Neuronal stem cell (in vitro differentiated cells): ENCODE measurements around the gene TEX51.
A peak's percentile ranks its signal among the peaks of the same experiment; 100 is the strongest.

ENCODE experiments used
- DNase-seq: peaks from one replicate; pipeline ENCODE4 v3.0.0-alpha.2; 2013; ENCODE audit warnings: low spot score
- H2AFZ ChIP-seq: one replicate; pipeline ENCODE4 v1.6.1; 2013; ENCODE audit warnings: mild to moderate bottlenecking, low read length, inconsistent platforms
- H2AK5ac ChIP-seq: 2 replicates; pipeline ENCODE4 v1.6.1; 2013; ENCODE audit warnings: low read depth, mild to moderate bottlenecking, inconsistent platforms, low read length, moderate library complexity, mixed read lengths
- H2BK120ac ChIP-seq: 2 replicates; pipeline ENCODE4 v1.6.1; 2013; ENCODE audit warnings: low read depth, mild to moderate bottlenecking, inconsistent platforms, low read length, moderate library complexity, mixed read lengths
- H2BK12ac ChIP-seq: one replicate; pipeline ENCODE4 v1.6.1; 2013; ENCODE audit warnings: low read length, inconsistent platforms
- H2BK15ac ChIP-seq: 2 replicates; pipeline ENCODE4 v1.6.1; 2013; ENCODE audit warnings: mild to moderate bottlenecking, low read length, inconsistent platforms, mixed read lengths
- H2BK5ac ChIP-seq: one replicate; pipeline ENCODE4 v1.6.1; 2013; ENCODE audit warnings: inconsistent platforms, mild to moderate bottlenecking, low read length, moderate library complexity
- H3K14ac ChIP-seq: one replicate; pipeline ENCODE4 v1.6.1; 2013; ENCODE audit warnings: low read length, inconsistent platforms
- H3K18ac ChIP-seq: 2 replicates; pipeline ENCODE4 v1.6.1; 2013; ENCODE audit warnings: low read length, inconsistent platforms
- H3K23ac ChIP-seq: 2 replicates; pipeline ENCODE4 v1.6.1; 2013; ENCODE audit warnings: low read depth, mild to moderate bottlenecking, mixed read lengths, low read length, inconsistent platforms; ENCODE audit not compliant: poor library complexity
- H3K27ac ChIP-seq: replicated peaks from 3 replicates; pipeline ENCODE4 v1.5.1; 2013; ENCODE audit warnings: low read length, inconsistent platforms
- H3K27me3 ChIP-seq, 3 experiments: 2 replicates each; pipeline ENCODE4 v1.6.1; 2013; ENCODE audit warnings: low read length in 3 of 3, mild to moderate bottlenecking in 2 of 3, inconsistent platforms in 1 of 3, low read depth in 1 of 3, mixed read lengths in 1 of 3, moderate library complexity in 1 of 3; ENCODE audit not compliant: control insufficient read depth in 3 of 3, insufficient read depth in 3 of 3
- H3K36me3 ChIP-seq, 2 donors: replicated peaks in 1 of 2; 2 replicates each; pipeline ENCODE4 v1.6.1; 2013; ENCODE audit warnings: low read length in 2 of 2; ENCODE audit not compliant: control insufficient read depth in 2 of 2, insufficient read depth in 2 of 2
- H3K4ac ChIP-seq: 2 replicates; pipeline ENCODE4 v1.6.1; 2013; ENCODE audit warnings: inconsistent platforms, mild to moderate bottlenecking, low read length, moderate library complexity
- H3K4me1 ChIP-seq, 2 donors: 1 replicate in 1 of 2; 2 replicates in 1 of 2; pipeline ENCODE4 v1.6.1; 2013; ENCODE audit warnings: low read length in 2 of 2, low read depth in 1 of 2; ENCODE audit not compliant: control insufficient read depth in 2 of 2, insufficient read depth in 1 of 2
- H3K4me2 ChIP-seq: one replicate; pipeline ENCODE4 v1.6.1; 2013; ENCODE audit warnings: mild to moderate bottlenecking, low read length, inconsistent platforms; ENCODE audit not compliant: insufficient read depth, poor library complexity, severe bottlenecking
- H3K4me3 ChIP-seq, 2 donors: 2 replicates each; pipeline ENCODE4 v1.5.1; 2013; ENCODE audit warnings: low read length in 2 of 2, mild to moderate bottlenecking in 2 of 2, inconsistent platforms in 1 of 2, moderate library complexity in 1 of 2
- H3K79me1 ChIP-seq: one replicate; pipeline ENCODE4 v1.6.1; 2013; ENCODE audit warnings: low read depth, mild to moderate bottlenecking, inconsistent platforms, low read length, moderate library complexity
- H3K9ac ChIP-seq: one replicate; pipeline ENCODE4 v1.6.1; 2013; ENCODE audit warnings: mild to moderate bottlenecking, low read depth, low read length, inconsistent platforms; ENCODE audit not compliant: poor library complexity
- H3K9me3 ChIP-seq, 2 donors: replicated peaks in 1 of 2; 2 replicates each; pipeline versions ENCODE3 to v1.6.1; 2013; ENCODE audit warnings: low read length in 2 of 2, mild to moderate bottlenecking in 2 of 2, inconsistent platforms in 1 of 2, low read depth in 1 of 2, mixed read lengths in 1 of 2, moderate library complexity in 1 of 2; ENCODE audit not compliant: control insufficient read depth in 2 of 2, insufficient read depth in 1 of 2
- H4K8ac ChIP-seq: one replicate; pipeline ENCODE4 v1.6.1; 2013; ENCODE audit warnings: low read depth, mild to moderate bottlenecking, inconsistent platforms, low read length, moderate library complexity
- H4K91ac ChIP-seq: one replicate; pipeline ENCODE4 v1.6.1; 2013; ENCODE audit warnings: low read length, low read depth, mild to moderate bottlenecking, inconsistent platforms; ENCODE audit not compliant: poor library complexity
- WGBS, 2 donors: extraction: QIAGEN DNeasy Blood & Tissue Kit; methylation state at CpG; one replicate each; pipeline ENCODE4 v1.1.7; 2013; ENCODE audit warnings: missing lambda C conversion rate in 2 of 2, mixed read lengths in 1 of 2; ENCODE audit not compliant: insufficient read length in 2 of 2, insufficient replicate concordance in 1 of 2; ENCODE audit errors: extremely low coverage in 2 of 2; 5-methylcytosine and 5-hydroxymethylcytosine counted together

Gene TEX51

DNA sequence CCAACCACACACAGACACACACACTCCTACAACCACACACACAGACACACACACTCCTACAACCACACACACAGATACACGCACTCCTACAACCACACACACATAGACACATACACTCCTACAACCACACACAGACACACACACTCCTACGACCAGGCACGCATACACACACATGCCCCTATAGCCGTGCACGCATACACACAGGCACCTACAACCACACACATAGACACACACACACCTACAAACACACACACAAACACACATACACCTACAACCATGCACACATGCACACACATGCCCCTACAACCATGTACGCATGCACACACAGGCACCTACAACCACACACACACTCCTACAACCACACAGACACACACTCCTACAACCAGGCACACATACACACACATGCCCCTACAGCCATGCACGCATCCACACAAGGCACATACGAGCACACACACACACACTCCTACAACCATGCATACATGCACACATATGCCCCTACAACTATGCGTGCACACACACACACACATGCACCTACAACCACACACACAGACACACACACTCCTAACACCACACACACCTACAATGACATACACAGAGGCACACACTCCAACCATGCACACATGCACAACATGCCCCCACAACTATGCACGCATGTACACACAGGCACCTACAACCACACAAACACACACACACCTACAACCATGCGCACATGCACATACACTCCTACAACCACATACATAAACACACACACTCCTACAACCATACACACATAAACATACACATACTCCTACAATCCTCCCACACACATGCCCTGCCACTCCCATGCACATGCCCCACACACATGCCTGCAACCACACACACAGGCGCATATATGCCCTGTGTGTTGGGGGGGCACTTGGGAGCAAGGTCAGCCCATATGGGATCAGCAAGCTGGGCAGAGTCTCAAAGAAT lies 19.1 kb upstream of the TEX51 start:
- H2AK5ac ChIP-seq: no peak overlapping the region
- H3K4me2 ChIP-seq: no peak overlapping the region
- H4K91ac ChIP-seq: no peak overlapping the region
- H2BK120ac ChIP-seq: peak overlapping the region; percentile 24
- H2AFZ ChIP-seq: no peak overlapping the region
- no peaks in the 10 kb centered on the region for H3K27me3 ChIP-seq
- peak overlapping the region; percentile 73 for H3K14ac ChIP-seq
- H3K79me1 ChIP-seq: no peaks in the 10 kb centered on the region
- H3K18ac ChIP-seq: peak overlapping the region; percentile 45
- H4K8ac ChIP-seq: peak overlapping the region; percentile 52
- no peak overlapping the region for H2BK15ac ChIP-seq
- 100% methylated on average over 2 of the region's 12 CpGs; no CpG with 5 or more reads in 1 of the 2 donors for WGBS, 2 donors
- peak overlapping the region; percentile 10 for H3K27ac ChIP-seq
- DNase-seq: no peak
- no peak overlapping the region for H2BK12ac ChIP-seq
- H3K36me3 ChIP-seq: peaks cover 0 to 2% of the 10 kb centered on the region in 2 donors
- peaks cover 0 to 11% of the 10 kb centered on the region in 2 donors for H3K9me3 ChIP-seq
- H3K4me3 ChIP-seq: peak overlapping the region in 1 of 2 donors; percentile 72
- peak overlapping the region; percentile 68 for H3K23ac ChIP-seq
- H2BK5ac ChIP-seq: no peak overlapping the region
- peak overlapping the region; percentile 38 for H3K4ac ChIP-seq
- peaks cover 5 to 9% of the 10 kb centered on the region in 2 donors for H3K4me1 ChIP-seq
- H3K9ac ChIP-seq: peak overlapping the region; percentile 45

- no peak overlapping the region for H2BK15ac ChIP-seq
- peaks cover 5 to 9% of the 10 kb centered on the region in 2 donors for H3K4me1 ChIP-seq
- H3K9ac ChIP-seq: no peak overlapping the region
- H4K91ac ChIP-seq: no peak overlapping the region
- no peak overlapping the region for H3K14ac ChIP-seq
- H2BK5ac ChIP-seq: no peak overlapping the region
- H3K9me3 ChIP-seq: peaks cover 0 to 11% of the 10 kb centered on the region in 2 donors
- no peaks in the 10 kb centered on the region for H3K27me3 ChIP-seq
- DNase-seq: no peak
- H2AFZ ChIP-seq: no peak overlapping the region
- H4K8ac ChIP-seq: no peak overlapping the region
- H3K18ac ChIP-seq: no peak overlapping the region
- H3K79me1 ChIP-seq: no peaks in the 10 kb centered on the region
- peaks cover 0 to 2% of the 10 kb centered on the region in 2 donors for H3K36me3 ChIP-seq
- no CpG with 5 or more reads among the region's 7 CpGs for WGBS, 2 donors
- H2BK12ac ChIP-seq: no peak overlapping the region
- H2BK120ac ChIP-seq: no peak overlapping the region
- no peak overlapping the region for H3K23ac ChIP-seq
- no peak overlapping the region for H3K4ac ChIP-seq
- peak overlapping the region in 1 of 2 donors; percentile 72 for H3K4me3 ChIP-seq
- H2AK5ac ChIP-seq: no peak overlapping the region
- no peak overlapping the region for H3K4me2 ChIP-seq
- no peak overlapping the region for H3K27ac ChIP-seq
Measured at GRCh38 chr2:126880324-126880723, 18.4 kb upstream of the TEX51 start.

GRCh38 chr2:126880817-126881216 lies 17.9 kb upstream of the TEX51 start:
- H3K27me3 ChIP-seq: no peaks in the 10 kb centered on the region
- H3K14ac ChIP-seq: no peak overlapping the region
- H2BK12ac ChIP-seq: no peak overlapping the region
- no peak overlapping the region for H2BK5ac ChIP-seq
- no peak overlapping the region for H3K23ac ChIP-seq
- H3K9me3 ChIP-seq: peaks cover 0 to 11% of the 10 kb centered on the region in 2 donors
- H3K4ac ChIP-seq: no peak overlapping the region
- no peak overlapping the region for H4K8ac ChIP-seq
- no peak overlapping the region for H3K4me3 ChIP-seq
- no peak overlapping the region for H3K27ac ChIP-seq
- peaks cover 0 to 2% of the 10 kb centered on the region in 2 donors for H3K36me3 ChIP-seq
- DNase-seq: no peak
- no CpG with 5 or more reads among the region's 4 CpGs for WGBS, 2 donors
- no peak overlapping the region for H3K9ac ChIP-seq
- H2BK15ac ChIP-seq: no peak overlapping the region
- H3K4me1 ChIP-seq: peaks cover 5 to 9% of the 10 kb centered on the region in 2 donors
- no peaks in the 10 kb centered on the region for H3K79me1 ChIP-seq
- no peak overlapping the region for H3K4me2 ChIP-seq
- no peak overlapping the region for H3K18ac ChIP-seq
- no peak overlapping the region for H4K91ac ChIP-seq
- no peak overlapping the region for H2BK120ac ChIP-seq
- no peak overlapping the region for H2AK5ac ChIP-seq
- no peak overlapping the region for H2AFZ ChIP-seq

- H3K18ac ChIP-seq: peak overlapping the region; percentile 50
- no peak overlapping the region for H2BK120ac ChIP-seq
- H3K4me2 ChIP-seq: no peak overlapping the region
- H2AK5ac ChIP-seq: no peak overlapping the region
- no peak overlapping the region for H3K4ac ChIP-seq
- no CpG with 5 or more reads among the region's 9 CpGs for WGBS, 2 donors
- H3K27me3 ChIP-seq: no peaks in the 10 kb centered on the region
- no peak overlapping the region for H3K4me3 ChIP-seq
- H3K79me1 ChIP-seq: no peaks in the 10 kb centered on the region
- no peak overlapping the region for H2BK15ac ChIP-seq
- H2AFZ ChIP-seq: no peak overlapping the region
- H3K36me3 ChIP-seq: peaks cover 0 to 2% of the 10 kb centered on the region in 2 donors
- DNase-seq: no peak
- H3K4me1 ChIP-seq: peaks cover 6 to 9% of the 10 kb centered on the region in 2 donors
- H3K14ac ChIP-seq: no peak overlapping the region
- H2BK12ac ChIP-seq: no peak overlapping the region
- no peak overlapping the region for H3K27ac ChIP-seq
- no peak overlapping the region for H2BK5ac ChIP-seq
- no peak overlapping the region for H3K9ac ChIP-seq
- no peak overlapping the region for H3K23ac ChIP-seq
- no peak overlapping the region for H4K8ac ChIP-seq
- peaks cover 0 to 11% of the 10 kb centered on the region in 2 donors for H3K9me3 ChIP-seq
- no peak overlapping the region for H4K91ac ChIP-seq
Measured at GRCh38 chr2:126881591-126881990, 17.1 kb upstream of the TEX51 start.
